Immature natural killer cell (primary cell): ENCODE data around the gene DCBLD2. TPM values are rescaled to one million over a fixed set of nuclear protein-coding genes. Genes with fewer than 3 reads are reported as not detected.

Experiments
- DNase-seq, 3 donors: peaks; one replicate each; pipeline ENCODE4 v3.0.0; 2022; ENCODE audit warnings: mixed read lengths in 1 of 3
- H3K27ac Mint-ChIP-seq, 6 donors: one replicate each; pipeline ENCODE4 v1.8.0; 2020; ENCODE audit warnings: mixed read lengths in 6 of 6, mild to moderate bottlenecking in 5 of 6, inconsistent platforms in 4 of 6, moderate library complexity in 3 of 6
- H3K27me3 Mint-ChIP-seq, 3 donors: one replicate each; pipeline ENCODE4 v1.8.0; 2020 to 2021; ENCODE audit warnings: low read depth in 3 of 3, mild to moderate bottlenecking in 3 of 3, mixed read lengths in 3 of 3, moderate library complexity in 3 of 3, inconsistent platforms in 1 of 3
- H3K36me3 Mint-ChIP-seq, 3 donors: one replicate each; pipeline ENCODE4 v1.8.0; 2020; ENCODE audit warnings: mixed read lengths in 3 of 3, inconsistent platforms in 2 of 3, mild to moderate bottlenecking in 2 of 3
- H3K4me1 Mint-ChIP-seq, 2 donors: one replicate each; pipeline ENCODE4 v1.8.0; 2020; ENCODE audit warnings: inconsistent platforms in 2 of 2, mild to moderate bottlenecking in 2 of 2, mixed read lengths in 2 of 2, moderate library complexity in 1 of 2
- H3K4me3 Mint-ChIP-seq, 5 donors: one replicate each; pipeline ENCODE4 v1.8.0; 2020; ENCODE audit warnings: mild to moderate bottlenecking in 5 of 5, mixed read lengths in 5 of 5, inconsistent platforms in 3 of 5, moderate library complexity in 3 of 5
- H3K9me3 Mint-ChIP-seq, 6 donors: one replicate each; pipeline ENCODE4 v1.8.0; 2020; ENCODE audit warnings: mild to moderate bottlenecking in 6 of 6, mixed read lengths in 6 of 6, inconsistent platforms in 4 of 6, moderate library complexity in 3 of 6
- polyA plus RNA-seq, 3 donors: library from polyadenylated mRNA; unstranded; fragments of 300-500 nt; fragmentation: Illumina TruSeq; gene quantifications; one replicate each; pipeline ENCODE4 v1.2.3, GENCODE V29; 2021

DCBLD2 gene
- polyA plus RNA-seq, 3 donors from 2014 or later, result 0.04 to 1.0 TPM; not detected in 1

- Mint-ChIP-seq H3K4me3 (no peak overlapping the region), H3K27me3 (no peaks in the 10 kb centered on the region), H3K9me3 (no peaks in the 10 kb centered on the region), H3K4me1 (no peaks in the 10 kb centered on the region), H3K36me3 (no peaks in the 10 kb centered on the region), H3K27ac (no peak overlapping the region)
- no peak for DNase-seq
These were observed 147.0 kb downstream of the DCBLD2 start for GRCh38 chr3:98754483-98754882.

- Mint-ChIP-seq H3K4me3 (no peak overlapping the region), H3K27ac (no peak overlapping the region), H3K36me3 (no peaks in the 10 kb centered on the region), H3K4me1 (no peaks in the 10 kb centered on the region), H3K9me3 (no peaks in the 10 kb centered on the region), H3K27me3 (peaks cover 0 to 1% (median 0%) of the 10 kb centered on the region in 3 donors)
- DNase-seq, result no peak
These were observed 151.1 kb downstream of the DCBLD2 start for GRCh38 chr3:98750276-98750919.

- no peak for DNase-seq
- no peak overlapping the region for H3K27ac Mint-ChIP-seq
- H3K27me3 Mint-ChIP-seq, result peaks cover 0 to 1% (median 0%) of the 10 kb centered on the region in 3 donors
- H3K4me3 Mint-ChIP-seq, result no peak overlapping the region
- no peaks in the 10 kb centered on the region for H3K36me3 Mint-ChIP-seq
- H3K9me3 Mint-ChIP-seq, result peaks cover 0 to 2% (median 0%) of the 10 kb centered on the region in 6 donors
- no peaks in the 10 kb centered on the region for H3K4me1 Mint-ChIP-seq
These were observed 154.6 kb downstream of the DCBLD2 start for GRCh38 chr3:98746882-98747281.

GRCh38 chr3:98746122-98746521, 155.4 kb downstream of the DCBLD2 start:
- DNase-seq, result no peak
- H3K27ac Mint-ChIP-seq, result no peak overlapping the region
- H3K27me3 Mint-ChIP-seq, result peaks cover 0 to 1% (median 0%) of the 10 kb centered on the region in 3 donors
- no peaks in the 10 kb centered on the region for H3K36me3 Mint-ChIP-seq
- H3K4me3 Mint-ChIP-seq, result no peak overlapping the region
- H3K9me3 Mint-ChIP-seq, result peaks cover 0 to 2% (median 0%) of the 10 kb centered on the region in 6 donors
- no peaks in the 10 kb centered on the region for H3K4me1 Mint-ChIP-seq

Other genes starting within 250 kb of the DCBLD2 start
- gene ST3GAL6, start 138.4 kb downstream of the DCBLD2 start, polyA plus RNA-seq, result under 1 TPM in 1 of 3 donors, not detected in 2; 0.57 TPM